H9 (cell line): Measurements from ENCODE around the gene TENT5A. TPM values are rescaled to one million over a fixed set of nuclear protein-coding genes. Genes with fewer than 3 reads are reported as not detected.

ENCODE experiments used
- DNase-seq: peaks from one replicate; pipeline ENCODE4 v3.0.0-alpha.2; 2017
- H2AFZ ChIP-seq: one replicate; pipeline ENCODE4 v1.6.1; 2013; ENCODE audit warnings: mild to moderate bottlenecking, low read length, control low read depth, moderate library complexity
- H2AK5ac ChIP-seq: 2 replicates; pipeline ENCODE4 v1.6.1; 2013; ENCODE audit warnings: low read length, control low read depth, mixed read lengths; ENCODE audit not compliant: insufficient read length
- H2BK120ac ChIP-seq: one replicate; pipeline ENCODE4 v1.6.1; 2013; ENCODE audit warnings: low read depth, mild to moderate bottlenecking, low read length, control low read depth, inconsistent platforms; ENCODE audit not compliant: poor library complexity, severe bottlenecking
- H2BK12ac ChIP-seq: 2 replicates; pipeline ENCODE4 v1.6.1; 2013; ENCODE audit warnings: low read length, control low read depth, mixed read lengths, low read depth; ENCODE audit not compliant: insufficient read length
- H2BK15ac ChIP-seq: 2 replicates; pipeline ENCODE4 v1.6.1; 2013; ENCODE audit warnings: low read depth, low read length, control low read depth
- H2BK20ac ChIP-seq: one replicate; pipeline ENCODE4 v1.6.1; 2013; ENCODE audit warnings: low read depth, mild to moderate bottlenecking, low read length, control low read depth, inconsistent platforms; ENCODE audit not compliant: poor library complexity, severe bottlenecking
- H2BK5ac ChIP-seq: 2 replicates; pipeline ENCODE4 v1.6.1; 2013; ENCODE audit warnings: low read length, control low read depth, mixed read lengths; ENCODE audit not compliant: insufficient read length
- H3K14ac ChIP-seq: 2 replicates; pipeline ENCODE4 v1.6.1; 2013; ENCODE audit warnings: low read length, control low read depth; ENCODE audit not compliant: insufficient read depth
- H3K18ac ChIP-seq: 2 replicates; pipeline ENCODE4 v1.6.1; 2013; ENCODE audit warnings: low read depth, mild to moderate bottlenecking, mixed read lengths, low read length, control low read depth; ENCODE audit not compliant: insufficient read length
- H3K23ac ChIP-seq: 2 replicates; pipeline ENCODE4 v1.6.1; 2013; ENCODE audit warnings: low read length, control low read depth, mixed read lengths, low read depth; ENCODE audit not compliant: insufficient read length
- H3K23me2 ChIP-seq: 2 replicates; pipeline ENCODE4 v1.6.1; 2013; ENCODE audit warnings: low read depth, mild to moderate bottlenecking, mixed read lengths, low read length, control low read depth; ENCODE audit not compliant: insufficient read length, poor library complexity, severe bottlenecking
- H3K27ac ChIP-seq: 2 replicates; pipeline ENCODE4 v1.5.1; 2013; ENCODE audit warnings: low read length, control low read depth, mixed read lengths, low read depth; ENCODE audit not compliant: insufficient read length
- H3K27me3 ChIP-seq: 2 replicates; pipeline ENCODE4 v1.6.1; 2013; ENCODE audit warnings: low read length, control low read depth, inconsistent platforms; ENCODE audit not compliant: insufficient read depth
- H3K4ac ChIP-seq: 2 replicates; pipeline ENCODE4 v1.6.1; 2013; ENCODE audit warnings: low read depth, mild to moderate bottlenecking, control low read depth, inconsistent platforms, low read length, moderate library complexity
- H3K4me1 ChIP-seq: 2 replicates; pipeline ENCODE4 v1.6.1; 2013; ENCODE audit warnings: low read length, control low read depth, inconsistent platforms; ENCODE audit not compliant: insufficient read depth
- H3K4me2 ChIP-seq: 2 replicates; pipeline ENCODE4 v1.6.1; 2013; ENCODE audit warnings: low read length, control low read depth, mixed read lengths; ENCODE audit not compliant: insufficient read length, insufficient read depth
- H3K56ac ChIP-seq: 2 replicates; pipeline ENCODE4 v1.6.1; 2013; ENCODE audit warnings: low read depth, mild to moderate bottlenecking, mixed read lengths, low read length, control low read depth; ENCODE audit not compliant: insufficient read length
- H3K79me1 ChIP-seq: 2 replicates; pipeline ENCODE4 v1.6.1; 2013; ENCODE audit warnings: low read depth, mild to moderate bottlenecking, moderate library complexity, low read length, control low read depth, inconsistent platforms; ENCODE audit not compliant: insufficient read depth, poor library complexity, severe bottlenecking
- H3K79me2 ChIP-seq: 2 replicates; pipeline ENCODE4 v1.6.1; 2013; ENCODE audit warnings: low read length, control low read depth, inconsistent platforms; ENCODE audit not compliant: insufficient read depth
- H3K9ac ChIP-seq: 2 replicates; pipeline ENCODE4 v1.6.1; 2013; ENCODE audit warnings: low read length, control low read depth, mixed read lengths; ENCODE audit not compliant: insufficient read length; ENCODE audit errors: extremely low read depth
- H3K9me3 ChIP-seq: one replicate; pipeline ENCODE4 v1.6.1; 2013; ENCODE audit warnings: low read depth, low read length, inconsistent platforms; ENCODE audit not compliant: control insufficient read depth
- H3T11ph ChIP-seq: one replicate; pipeline ENCODE4 v1.6.1; 2013; ENCODE audit warnings: mild to moderate bottlenecking, low read length, control low read depth, inconsistent platforms
- H4K20me1 ChIP-seq: one replicate; pipeline ENCODE4 v1.6.1; 2013; ENCODE audit not compliant: control insufficient read depth, insufficient read length, insufficient read depth
- H4K5ac ChIP-seq: 2 replicates; pipeline ENCODE4 v1.6.1; 2013; ENCODE audit warnings: low read depth, mild to moderate bottlenecking, mixed read lengths, low read length, control low read depth; ENCODE audit not compliant: insufficient read length
- H4K8ac ChIP-seq: replicated peaks from 2 replicates; pipeline ENCODE4 v1.6.1; 2013; ENCODE audit warnings: low read length, control low read depth, mixed read lengths, low read depth; ENCODE audit not compliant: insufficient read length
- H4K91ac ChIP-seq: 2 replicates; pipeline ENCODE4 v1.6.1; 2013; ENCODE audit warnings: low read depth, mild to moderate bottlenecking, moderate library complexity, mixed read lengths, low read length, control low read depth; ENCODE audit not compliant: insufficient read length
- H3K27ac Mint-ChIP-seq, 3 experiments: 2 replicates in 2 of 3; 3 replicates in 1 of 3; pipeline ENCODE4 v1.8.0; 2020 to 2021; ENCODE audit warnings: mixed read lengths in 3 of 3, mild to moderate bottlenecking in 1 of 3, moderate library complexity in 1 of 3
- H3K27me3 Mint-ChIP-seq: 2 replicates; pipeline ENCODE4 v1.8.0; 2021; ENCODE audit warnings: low read depth, mild to moderate bottlenecking, moderate library complexity, mixed read lengths
- H3K36me3 Mint-ChIP-seq, 3 experiments: 2 replicates in 2 of 3; 3 replicates in 1 of 3; pipeline ENCODE4 v1.8.0; 2020 to 2021; ENCODE audit warnings: low read depth in 3 of 3, mixed read lengths in 3 of 3; ENCODE audit not compliant: insufficient read depth in 1 of 3
- H3K4me1 Mint-ChIP-seq, 2 experiments: 2 replicates each; pipeline ENCODE4 v1.8.0; 2020; ENCODE audit warnings: mixed read lengths in 2 of 2
- H3K4me3 Mint-ChIP-seq, 2 experiments: 2 replicates in 1 of 2; 3 replicates in 1 of 2; pipeline ENCODE4 v1.8.0; 2020 to 2021; ENCODE audit warnings: mild to moderate bottlenecking in 2 of 2, mixed read lengths in 2 of 2, moderate library complexity in 1 of 2
- H3K9me3 Mint-ChIP-seq, 2 experiments: 2 replicates in 1 of 2; 3 replicates in 1 of 2; pipeline ENCODE4 v1.8.0; 2020; ENCODE audit warnings: mild to moderate bottlenecking in 2 of 2, mixed read lengths in 2 of 2, moderate library complexity in 1 of 2
- CTCF ChIP-seq: fragments of 200-600 bp; sonication (generic); conservative IDR thresholded peaks from 3 replicates; pipeline ENCODE4 v1.8.0; 2021; ENCODE audit warnings: antibody characterized with exemption, mild to moderate bottlenecking
- WGBS: extraction: QIAGEN DNeasy Blood & Tissue Kit; methylation state at CpG from one replicate; pipeline ENCODE4 v1.1.7; 2013; ENCODE audit warnings: missing lambda C conversion rate, low lambda C conversion rate, mixed read lengths; ENCODE audit not compliant: insufficient read length; ENCODE audit errors: extremely low coverage; 5-methylcytosine and 5-hydroxymethylcytosine counted together
- total RNA-seq: library from RNA; stranded (reverse); gene quantifications from 2 replicates; pipeline ENCODE4 v1.2.1, GENCODE V29; 2021

Gene TENT5A
- total RNA-seq, 1 experiment from 2014 or later, result 1.4 TPM

DNA sequence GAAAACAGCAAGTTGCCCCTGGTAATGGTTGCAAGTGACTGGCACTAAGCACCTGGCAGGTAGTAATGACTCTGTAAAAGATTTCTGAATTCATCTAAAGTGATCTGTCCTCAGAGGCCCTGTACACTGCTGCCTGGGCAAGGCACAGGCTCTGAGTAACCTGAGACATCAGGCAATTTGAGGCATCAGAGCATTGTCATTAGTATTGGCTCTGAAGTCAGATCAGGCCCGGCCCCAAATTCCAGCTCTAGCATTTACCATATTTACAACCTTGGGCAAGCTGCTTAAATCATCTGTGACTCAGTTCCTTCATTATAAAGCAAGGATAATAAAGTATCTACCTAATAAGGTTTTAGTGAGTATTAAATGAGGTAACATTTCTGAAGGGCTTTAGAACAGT is 17.3 kb upstream of the TENT5A start:
- Histone ChIP-seq H3K23me2 (no peaks in the 10 kb centered on the region), H3K56ac (no peak overlapping the region), H2AK5ac (no peak overlapping the region), H3T11ph (no peak overlapping the region), H3K79me1 (no peaks in the 10 kb centered on the region), H3K9ac (no peak overlapping the region), H2BK20ac (no peak overlapping the region), H3K23ac (no peak overlapping the region), H4K8ac (no peak overlapping the region), H2BK5ac (no peak overlapping the region), H3K79me2 (no peaks in the 10 kb centered on the region), H2BK15ac (no peak overlapping the region), H3K14ac (no peak overlapping the region), H3K4me1 (no peaks in the 10 kb centered on the region), H2BK120ac (no peak overlapping the region), H2BK12ac (no peak overlapping the region), H4K20me1 (no peaks in the 10 kb centered on the region), H4K5ac (no peak overlapping the region), H3K27me3 (no peaks in the 10 kb centered on the region), H3K4me2 (no peak overlapping the region), H3K9me3 (no peaks in the 10 kb centered on the region), H3K4ac (no peak overlapping the region), H4K91ac (no peak overlapping the region), H3K27ac (no peak overlapping the region), H2AFZ (no peak overlapping the region), H3K18ac (no peak overlapping the region)
- Mint-ChIP-seq H3K9me3 (no peaks in the 10 kb centered on the region; a peak in 1 of 5 replicates), H3K27ac (peak overlapping the region in 1 of 3 experiments; percentile 74; a peak in 2 of 7 replicates), H3K4me3 (no peak overlapping the region), H3K36me3 (no peaks in the 10 kb centered on the region), H3K4me1 (peaks cover 13 to 23% of the 10 kb centered on the region in 2 experiments), H3K27me3 (no peaks in the 10 kb centered on the region)
- WGBS, result no CpG with 5 or more reads among the region's 1 CpG
- DNase-seq, result no peak
- no peak for TF ChIP-seq CTCF
